KOPT-K1 (cell line): Measurements from ENCODE around the gene PEMT.

ENCODE experiments used
- H3K27ac ChIP-seq: fragments of 200-600 bp; sonication (generic); 2 replicates; pipeline ENCODE4 v1.5.1; 2016; ENCODE audit warnings: antibody characterized with exemption, mild to moderate bottlenecking, low read depth, low read length; ENCODE audit not compliant: poor library complexity, severe bottlenecking
- H3K36me3 ChIP-seq: fragments of 200-600 bp; sonication (generic); 2 replicates; pipeline ENCODE4 v1.5.1; 2017; ENCODE audit warnings: antibody characterized with exemption, mild to moderate bottlenecking, low read length, moderate library complexity; ENCODE audit not compliant: insufficient read depth
- H3K9me3 ChIP-seq: fragments of 200-600 bp; sonication (generic); 2 replicates; pipeline ENCODE4 v1.5.1; 2017; ENCODE audit warnings: antibody characterized with exemption, low read length, mild to moderate bottlenecking; ENCODE audit not compliant: insufficient read depth, poor library complexity, severe bottlenecking

The PEMT gene

DNA sequence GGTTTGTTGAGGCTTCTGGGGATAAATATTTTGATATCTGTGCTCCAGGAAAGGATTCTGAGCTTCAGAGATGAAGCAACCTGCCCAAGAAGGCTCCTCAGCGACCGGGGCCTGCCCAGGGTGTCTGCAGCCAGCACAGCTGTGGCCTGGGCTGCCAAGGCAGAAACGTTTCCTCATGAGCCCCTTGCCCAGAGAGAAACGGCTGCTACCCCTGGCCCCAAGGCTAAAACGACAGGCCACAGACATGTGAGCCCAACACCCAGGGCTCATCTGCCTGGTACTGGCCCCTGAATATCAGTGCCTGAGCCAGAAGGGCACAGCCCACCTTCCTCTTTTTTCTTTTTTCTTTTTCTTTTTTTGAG is 49.9 kb downstream of the PEMT start:
- H3K27ac ChIP-seq = no peak overlapping the region
- H3K36me3 ChIP-seq = no peaks in the 10 kb centered on the region
- no peaks in the 10 kb centered on the region for H3K9me3 ChIP-seq

DNA sequence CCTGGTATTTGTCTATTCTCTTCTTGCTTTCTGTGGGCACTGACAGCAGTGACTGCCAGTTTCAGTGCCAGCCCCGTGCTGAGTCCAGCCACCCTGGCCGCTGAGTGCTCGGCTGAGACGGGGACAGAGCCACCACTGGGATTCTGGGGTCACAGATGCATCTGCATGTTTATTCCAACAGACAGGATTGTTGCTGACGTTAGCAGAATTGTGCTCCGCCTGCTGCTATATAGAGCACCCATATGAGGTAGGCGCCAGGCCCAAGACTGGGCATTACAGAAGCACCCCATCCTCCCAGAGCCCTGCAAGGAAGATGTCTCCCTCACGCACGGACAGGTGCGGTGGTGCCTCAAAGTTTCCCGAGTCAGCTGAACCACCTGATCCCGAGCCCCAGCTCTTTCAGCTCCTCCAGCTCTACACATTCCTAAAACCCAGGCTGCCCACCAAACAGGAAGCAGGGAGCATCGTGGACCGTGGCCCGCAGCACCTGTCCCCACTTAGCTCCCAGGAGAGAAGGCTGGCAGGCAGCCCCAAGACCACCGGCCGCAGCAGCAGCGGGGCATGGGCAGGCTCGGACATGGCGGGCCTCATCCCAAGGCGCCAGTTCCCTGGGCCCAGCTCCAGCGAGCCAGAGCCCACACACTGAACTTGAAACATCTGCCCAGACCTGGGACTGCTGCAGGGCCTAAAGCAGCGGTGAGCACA is 50.4 kb downstream of the PEMT start:
- Histone ChIP-seq H3K9me3 (no peaks in the 10 kb centered on the region), H3K27ac (no peak overlapping the region), H3K36me3 (no peaks in the 10 kb centered on the region)

DNA sequence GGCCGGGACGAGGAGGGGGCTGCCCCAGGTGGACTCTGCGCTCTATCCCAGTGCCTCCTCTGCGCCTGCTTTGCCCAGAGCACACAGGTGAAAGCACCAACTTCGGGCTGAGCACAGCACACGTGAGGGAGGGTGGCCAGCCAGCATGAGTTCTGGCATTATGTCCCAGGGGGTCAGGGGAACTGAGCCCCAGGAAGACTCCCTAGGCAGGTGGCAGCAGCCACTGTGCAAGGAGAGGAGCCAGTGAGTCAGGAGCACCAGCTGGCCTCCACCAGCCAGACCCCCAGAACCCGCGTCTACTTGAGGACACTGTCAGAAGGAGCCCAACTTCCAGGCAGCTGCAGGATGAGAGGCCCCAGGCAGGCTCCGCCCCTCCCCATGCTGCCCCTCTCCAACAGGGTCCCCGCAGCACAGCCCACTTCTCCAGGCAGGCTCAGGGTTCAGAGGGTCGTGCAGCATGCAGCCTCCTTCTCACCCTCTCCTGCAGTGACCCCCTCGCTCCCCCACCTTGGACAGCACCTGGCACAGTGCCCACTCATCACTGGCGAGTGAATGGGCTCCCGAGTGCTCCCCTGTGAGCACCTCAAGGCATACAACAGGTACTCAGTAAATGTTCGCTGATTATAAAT is 51.1 kb downstream of the PEMT start:
- Histone ChIP-seq H3K36me3 (no peaks in the 10 kb centered on the region), H3K27ac (no peak overlapping the region), H3K9me3 (no peaks in the 10 kb centered on the region)

DNA sequence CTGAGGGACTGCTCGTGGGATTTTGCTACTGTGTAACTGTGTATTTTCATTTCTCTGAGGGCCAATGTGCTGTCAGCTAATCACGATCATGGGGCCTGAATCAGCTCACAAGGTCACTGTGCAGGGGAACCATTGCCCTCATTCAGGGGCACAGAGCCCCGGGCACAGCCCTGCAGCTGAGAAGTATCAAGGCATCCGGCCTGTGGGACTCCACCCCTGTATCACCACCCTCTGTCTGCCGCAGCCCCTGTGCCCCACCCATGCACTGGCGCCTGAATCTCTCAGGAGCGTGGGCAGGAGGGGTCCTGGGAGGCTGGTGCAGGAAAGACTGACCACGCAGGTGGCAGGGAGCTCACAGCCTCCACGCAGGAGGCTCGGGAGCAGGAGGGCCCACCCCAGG is 51.9 kb downstream of the PEMT start:
- Histone ChIP-seq H3K27ac (no peak overlapping the region), H3K9me3 (no peaks in the 10 kb centered on the region), H3K36me3 (no peaks in the 10 kb centered on the region)

DNA sequence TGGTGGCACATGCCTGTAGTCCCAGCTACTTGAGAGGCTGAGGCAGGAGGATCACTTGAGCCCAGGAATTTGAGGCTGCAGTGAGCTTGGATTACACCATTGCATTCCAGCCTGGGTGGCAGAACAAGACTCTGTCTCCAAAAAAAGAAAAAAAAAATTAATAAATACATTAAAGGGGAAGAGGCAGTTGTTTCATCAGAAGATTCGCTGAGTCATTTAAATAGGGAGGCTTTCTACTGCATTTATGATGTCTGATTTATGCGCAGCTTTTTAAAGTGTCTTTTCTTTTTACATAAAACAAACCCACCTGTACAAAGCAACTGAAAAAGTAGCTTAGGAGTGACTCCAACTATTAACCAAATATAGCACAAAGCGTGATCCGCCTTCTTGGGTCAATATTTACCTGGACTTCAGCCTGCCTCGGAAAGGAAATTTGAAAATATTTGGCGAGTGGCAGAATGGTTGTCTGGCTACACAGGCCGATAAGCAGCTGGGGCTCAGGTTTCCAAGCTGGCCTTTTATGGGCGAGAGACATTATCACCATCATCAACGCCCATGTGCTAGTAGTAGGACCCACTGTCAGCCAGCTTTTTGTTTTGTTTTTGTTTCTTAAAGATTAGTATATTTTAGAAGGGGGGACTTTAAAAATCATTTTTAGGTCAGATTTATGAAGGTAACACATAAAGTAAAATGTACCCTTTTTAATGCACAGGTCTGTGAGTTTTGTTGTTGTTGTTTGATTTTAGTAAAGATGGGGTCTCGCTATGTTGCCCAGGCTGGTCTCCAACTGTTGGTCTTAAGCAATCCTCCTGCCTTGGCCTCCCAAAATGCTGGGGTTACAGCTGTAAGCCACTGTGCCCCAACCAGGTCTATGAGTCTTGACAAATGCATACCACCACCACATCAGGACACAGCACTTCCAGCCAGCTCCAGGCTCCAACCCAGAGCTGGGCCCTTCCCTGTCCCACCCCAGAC is 52.8 kb downstream of the PEMT start:
- Histone ChIP-seq H3K27ac (no peak overlapping the region), H3K9me3 (no peaks in the 10 kb centered on the region), H3K36me3 (no peaks in the 10 kb centered on the region)

DNA sequence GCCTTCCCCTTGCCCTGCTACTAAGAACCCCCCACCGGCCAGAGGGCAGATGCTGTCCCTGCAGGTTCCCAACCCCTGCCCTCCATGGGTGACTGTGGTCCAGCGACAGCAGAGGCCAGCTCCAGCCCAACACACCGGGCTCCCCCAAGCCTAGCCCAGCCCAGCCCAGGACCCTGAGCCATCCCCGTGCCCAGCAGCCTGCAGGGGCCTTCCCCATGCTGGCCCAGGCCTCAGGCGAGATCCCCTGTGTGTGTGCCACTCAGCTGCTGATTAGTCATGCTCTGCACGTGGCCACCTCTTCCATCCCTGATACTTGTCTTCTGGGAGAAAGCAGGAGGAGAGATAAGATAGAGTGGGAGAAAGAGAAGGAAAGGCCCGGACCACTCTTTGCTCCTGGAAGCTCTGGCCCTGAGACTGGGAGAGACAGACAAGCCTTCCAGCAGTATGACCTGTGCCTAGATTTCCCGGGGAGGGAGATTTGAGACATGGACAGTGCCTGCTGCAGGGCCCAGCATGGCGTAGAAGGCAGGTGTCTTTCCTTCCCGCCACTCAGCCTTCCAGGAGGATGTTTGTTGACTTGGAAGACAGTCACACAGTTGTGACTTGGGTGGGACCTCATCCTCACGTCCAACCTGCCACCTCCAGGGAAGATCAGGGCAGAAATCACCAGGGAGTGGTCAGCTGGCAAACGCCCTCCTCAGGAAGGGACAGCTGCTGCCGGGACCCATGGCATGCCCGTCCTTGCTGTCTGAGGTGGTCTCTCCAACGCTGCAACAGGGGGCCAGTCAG is 54.0 kb downstream of the PEMT start:
- H3K27ac ChIP-seq = no peak overlapping the region
- H3K36me3 ChIP-seq = no peaks in the 10 kb centered on the region
- H3K9me3 ChIP-seq = no peaks in the 10 kb centered on the region

DNA sequence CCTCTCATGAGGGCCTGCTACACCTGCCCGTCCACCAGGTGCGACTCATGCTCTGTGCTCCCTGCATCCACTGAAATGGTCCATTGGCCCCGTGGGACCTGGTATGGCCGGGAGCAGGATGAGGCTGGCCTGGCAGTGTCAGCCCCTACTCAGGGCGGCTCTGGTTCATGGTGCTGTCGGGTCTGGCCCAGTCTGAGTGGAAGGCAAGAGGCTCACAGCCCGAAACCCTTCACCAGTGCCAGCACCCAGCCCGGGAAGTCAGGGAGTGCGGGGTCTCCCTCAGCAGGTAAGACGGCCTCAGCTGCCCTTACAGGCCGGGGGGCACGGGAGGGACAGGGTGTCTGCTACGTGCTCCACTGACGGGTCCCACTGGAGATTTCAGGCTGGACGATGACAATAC is 54.8 kb downstream of the PEMT start:
- H3K27ac ChIP-seq = no peak overlapping the region
- H3K9me3 ChIP-seq = no peaks in the 10 kb centered on the region
- no peaks in the 10 kb centered on the region for H3K36me3 ChIP-seq

DNA sequence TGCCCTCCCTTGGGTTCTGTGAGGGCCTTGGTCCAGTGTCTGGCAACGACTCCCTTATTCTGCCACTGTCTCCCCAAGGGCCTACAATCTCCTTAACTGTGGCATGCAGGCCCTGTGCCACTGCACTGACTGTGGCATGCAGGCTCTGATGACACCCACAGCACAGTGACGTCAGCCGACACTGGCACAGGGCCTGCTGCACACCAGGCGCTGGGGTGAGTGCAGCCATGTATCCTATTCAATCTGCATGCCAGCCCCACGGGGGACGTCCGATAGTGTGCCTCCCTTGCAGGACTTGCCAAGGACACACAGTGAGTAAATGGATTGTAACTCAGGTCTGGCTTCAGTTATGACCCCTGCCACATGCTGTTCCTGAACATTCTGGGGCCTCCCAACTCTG is 55.6 kb downstream of the PEMT start:
- Histone ChIP-seq H3K27ac (no peak overlapping the region), H3K36me3 (no peaks in the 10 kb centered on the region), H3K9me3 (no peaks in the 10 kb centered on the region)

DNA sequence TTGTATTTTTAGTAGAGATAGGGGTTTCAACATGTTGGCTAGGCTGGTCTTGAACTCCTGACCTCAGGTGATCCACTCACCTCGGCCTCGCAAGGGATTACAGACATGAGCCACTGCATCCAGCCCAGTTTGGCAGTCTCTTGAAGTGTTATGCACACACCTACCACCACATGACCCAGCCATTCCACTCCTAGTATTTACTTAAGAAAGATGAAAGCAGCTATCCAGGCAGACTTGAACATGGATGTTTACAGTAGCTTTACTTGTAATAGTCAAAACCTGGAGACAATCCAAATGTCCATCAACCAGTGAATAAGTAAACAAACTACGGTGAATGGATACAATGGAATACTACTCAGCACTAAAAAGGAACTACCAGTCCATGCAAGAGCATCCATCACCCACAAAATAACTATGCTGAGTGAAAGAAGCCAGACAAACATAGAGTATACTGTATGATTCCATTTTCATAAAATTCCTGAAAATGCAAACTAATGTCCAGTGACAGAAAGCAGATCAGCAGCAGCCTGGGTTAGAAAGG is 57.5 kb downstream of the PEMT start:
- H3K27ac ChIP-seq = no peak overlapping the region
- no peaks in the 10 kb centered on the region for H3K9me3 ChIP-seq
- no peaks in the 10 kb centered on the region for H3K36me3 ChIP-seq

DNA sequence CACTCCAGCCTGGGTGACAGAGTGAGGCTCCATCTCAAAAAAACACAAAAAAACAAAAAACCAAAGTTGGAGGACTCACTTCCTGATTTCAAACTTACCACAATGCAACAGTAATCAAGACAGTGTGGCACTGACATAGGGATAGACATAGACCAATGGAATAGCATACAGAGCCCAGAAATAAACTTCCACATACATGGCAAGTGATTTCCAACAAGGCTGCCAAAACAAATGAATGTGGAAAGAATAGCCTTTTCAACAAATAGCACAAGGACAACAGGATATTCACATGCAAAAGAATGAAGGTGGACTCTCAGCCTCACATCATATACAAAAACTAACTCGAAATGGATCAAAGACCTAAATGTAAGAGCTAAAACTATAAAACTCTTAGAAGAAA is 58.5 kb downstream of the PEMT start:
- H3K27ac ChIP-seq = no peak overlapping the region
- H3K9me3 ChIP-seq = no peaks in the 10 kb centered on the region
- no peaks in the 10 kb centered on the region for H3K36me3 ChIP-seq

DNA sequence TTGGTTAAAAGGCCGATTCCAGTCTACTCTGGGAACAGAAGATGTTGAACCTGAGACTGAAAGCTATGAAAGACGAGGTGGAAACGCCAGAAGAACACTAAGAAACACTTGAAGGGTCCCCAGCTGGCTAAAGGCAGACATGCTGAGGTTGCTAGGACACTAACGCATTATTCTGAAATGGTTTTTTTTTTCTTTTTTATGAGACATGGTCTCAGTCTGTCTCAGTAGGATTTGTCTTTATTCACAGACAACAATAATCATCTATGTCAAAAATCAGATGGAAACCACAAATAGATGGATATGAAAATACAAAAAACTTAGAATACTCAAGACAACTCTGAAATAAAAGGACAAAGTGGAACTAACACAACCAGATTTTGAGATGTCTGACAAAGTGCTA is 60.4 kb downstream of the PEMT start:
- Histone ChIP-seq H3K27ac (no peak overlapping the region), H3K9me3 (no peaks in the 10 kb centered on the region), H3K36me3 (no peaks in the 10 kb centered on the region)

DNA sequence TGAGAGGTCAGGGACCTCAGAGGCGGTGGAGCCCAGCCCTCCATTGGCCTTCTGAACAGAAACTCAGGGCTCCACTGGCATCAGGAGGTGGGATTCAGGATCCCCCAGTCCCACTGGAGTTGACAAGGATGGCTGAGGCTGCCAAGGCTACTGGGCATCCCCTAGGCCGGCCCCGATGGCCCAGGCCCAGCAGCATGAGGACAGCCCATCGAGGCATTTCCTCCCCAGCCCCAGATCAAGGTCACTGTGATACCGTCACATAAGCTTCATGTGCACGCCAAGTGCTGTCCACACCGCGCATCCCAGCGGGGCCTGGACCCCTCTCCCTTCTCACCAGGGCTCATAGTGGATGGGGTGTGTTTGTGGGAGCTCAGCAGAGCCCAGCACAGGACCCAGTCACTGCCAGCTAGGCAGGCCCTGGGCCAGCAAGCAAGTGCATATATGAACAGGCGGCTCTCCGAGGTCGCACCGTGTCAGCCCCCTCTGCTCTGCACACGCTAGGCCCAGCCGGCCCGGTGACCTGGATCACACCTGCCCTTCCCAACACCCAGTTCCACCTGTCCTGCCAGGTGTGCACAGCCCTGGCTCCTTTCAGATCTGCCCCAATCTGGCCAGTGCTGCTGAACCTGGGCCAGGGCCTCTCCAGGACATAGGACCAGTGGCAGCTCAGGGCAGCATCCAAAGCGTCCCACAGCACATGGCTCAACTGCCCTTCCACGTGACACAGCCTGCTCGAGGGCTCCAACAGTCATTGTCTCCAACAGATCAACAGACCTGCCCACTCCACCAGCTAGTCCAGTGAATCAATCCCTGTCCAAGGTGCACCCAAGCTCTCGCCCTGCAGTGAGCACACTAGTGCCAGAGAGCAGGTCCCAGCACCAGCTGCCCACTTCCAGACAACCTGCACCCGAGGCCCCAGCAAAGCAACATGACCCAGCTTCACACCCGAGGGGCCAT is 62.5 kb downstream of the PEMT start:
- Histone ChIP-seq H3K27ac (no peak overlapping the region), H3K36me3 (no peaks in the 10 kb centered on the region), H3K9me3 (no peaks in the 10 kb centered on the region)

DNA sequence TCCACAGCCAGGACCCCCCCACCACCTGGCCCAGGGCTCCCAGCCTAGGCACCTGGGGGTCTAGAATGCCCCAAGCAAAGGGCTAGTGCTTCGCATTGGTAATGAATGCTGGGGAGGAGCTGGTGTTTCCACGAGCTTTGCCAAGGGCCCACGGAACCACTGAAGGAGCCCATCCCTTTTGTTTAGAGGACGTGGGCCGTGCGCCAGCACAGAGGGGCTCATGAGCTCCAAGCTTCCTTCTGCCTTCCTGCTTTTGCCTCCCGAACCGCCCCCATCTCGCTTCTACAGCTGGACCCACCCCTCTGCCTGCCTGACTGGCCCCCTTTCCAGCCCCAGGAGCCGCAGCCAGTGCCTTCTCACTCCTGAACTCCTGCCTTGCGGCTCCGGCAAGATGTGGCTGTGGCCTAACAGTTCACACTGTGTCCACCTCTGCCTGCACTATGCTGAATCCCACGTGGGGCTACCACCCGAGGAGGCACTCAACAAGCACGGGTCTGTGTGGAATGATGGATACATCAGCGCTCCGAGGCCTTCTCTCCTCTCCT is 63.5 kb downstream of the PEMT start:
- Histone ChIP-seq H3K36me3 (no peaks in the 10 kb centered on the region), H3K9me3 (no peaks in the 10 kb centered on the region), H3K27ac (no peak overlapping the region)
